ENCODE results near the gene INPP5A.
A peak's percentile ranks its signal among the peaks of the same experiment; 100 is the strongest.
"Not testable (repeated sequence)": the region's sequence is repeated elsewhere in the genome, so short reads cannot be mapped to it uniquely, and the experiment has no call there.

The INPP5A gene

DNA sequence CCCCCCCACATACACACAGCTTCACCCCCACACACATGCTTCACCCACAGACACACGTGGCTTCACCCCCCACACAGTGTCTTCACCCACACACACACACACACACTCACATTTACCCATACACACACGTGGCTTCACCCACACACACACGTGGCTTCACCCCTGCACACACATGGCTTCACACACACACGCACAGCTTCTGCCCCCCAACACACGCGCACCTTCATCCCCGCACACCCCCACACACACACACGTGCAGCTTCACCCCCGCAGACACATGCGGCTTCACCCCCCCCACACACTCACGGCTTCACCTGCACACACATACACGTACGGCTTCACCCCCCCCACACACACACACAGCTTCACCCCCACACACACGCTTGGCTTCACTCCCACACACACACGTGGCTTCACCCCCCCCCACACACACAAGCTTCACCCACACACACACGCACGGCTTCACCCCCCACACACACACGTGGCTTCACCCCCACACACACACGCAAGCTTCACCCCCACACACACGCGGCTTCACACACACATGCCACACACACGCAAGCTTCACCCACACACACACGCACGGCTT is 165.9 kb downstream of the INPP5A start:
- peak in 3 of 10 donors; percentile 24 to 70 (median 39) for DNase-seq
- intact Hi-C loops (cut with DNase I), result no loop called here

DNA sequence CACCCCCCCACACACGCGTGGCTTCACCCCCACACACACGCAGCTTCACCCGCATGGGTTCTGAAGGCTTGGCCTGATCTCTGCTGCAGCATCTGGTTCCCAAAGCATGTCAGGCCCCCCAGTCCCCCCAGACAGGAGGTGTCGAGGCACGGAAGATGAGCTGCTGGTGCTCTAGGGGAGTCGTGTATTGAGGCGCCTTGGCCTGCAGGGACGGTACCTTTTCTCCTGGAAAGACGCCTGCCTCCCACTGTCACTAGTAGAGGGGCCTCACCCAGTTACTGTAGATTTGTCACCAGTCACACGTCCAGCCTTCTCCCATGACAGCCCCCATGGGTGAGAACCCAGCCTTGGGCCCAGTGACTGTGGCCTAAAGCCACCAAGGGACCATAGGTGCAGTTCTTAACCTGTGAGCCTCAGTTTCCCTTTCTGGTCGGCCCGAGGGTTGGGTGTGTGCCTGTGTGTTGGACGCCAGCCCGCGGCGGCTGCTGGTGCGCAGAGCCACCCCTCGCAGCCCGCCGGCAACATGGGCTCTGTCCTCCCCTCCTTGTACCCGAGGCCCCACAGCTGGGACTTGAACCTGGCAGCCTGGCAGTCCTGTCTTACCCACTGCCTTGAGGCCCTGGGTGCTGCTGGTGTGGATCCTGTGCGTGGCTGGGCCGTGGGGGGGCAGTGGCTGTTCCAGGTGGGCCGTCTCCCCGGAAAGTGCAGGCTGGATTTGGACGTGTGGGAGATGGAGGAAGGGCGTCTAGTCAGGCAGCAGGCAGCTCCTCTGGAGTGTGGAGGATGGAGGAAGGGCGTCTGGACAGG is 166.6 kb downstream of the INPP5A start:
- DNase-seq, result peak in 3 of 10 donors; percentile 19 to 79 (median 71)

DNA sequence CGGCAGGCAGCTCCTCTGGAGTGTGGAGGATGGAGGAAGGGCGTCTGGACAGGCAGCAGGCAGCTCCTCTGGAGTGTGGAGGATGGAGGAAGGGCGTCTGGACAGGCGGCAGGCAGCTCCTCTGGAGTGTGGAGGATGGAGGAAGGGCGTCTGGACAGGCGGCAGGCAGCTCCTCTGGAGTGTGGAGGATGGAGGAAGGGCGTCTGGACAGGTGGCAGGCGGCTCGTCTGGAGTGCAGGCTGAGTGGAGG is 167.2 kb downstream of the INPP5A start:
- intact Hi-C loops (cut with DNase I), result not testable (repeated sequence)
- DNase-seq, result peak in 1 of 10 donors; percentile 59

More for the DNA sequence above, 166.6 kb downstream of the INPP5A start:
- intact Hi-C loops (cut with DNase I), result no loop called here

DNA sequence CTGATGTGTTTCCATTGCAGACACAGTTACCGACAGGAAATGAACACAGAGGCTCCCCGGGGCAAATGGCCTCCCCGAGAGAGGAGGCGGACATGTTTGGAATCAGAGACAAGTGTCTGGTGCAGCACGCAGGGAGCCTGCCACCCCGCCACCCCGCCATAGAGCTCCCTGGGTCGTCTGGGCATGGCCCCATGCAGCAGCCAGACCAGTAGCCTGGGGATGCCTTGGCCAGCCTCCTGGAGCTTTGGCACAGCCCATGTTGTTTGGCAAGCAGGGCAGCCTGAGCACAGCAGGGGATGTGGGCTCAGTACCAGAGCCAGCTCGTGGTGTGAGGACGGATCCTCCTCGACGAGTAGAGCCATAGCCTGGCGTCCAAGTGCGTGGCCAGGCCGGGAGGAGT is 167.6 kb downstream of the INPP5A start:
- intact Hi-C loops (cut with DNase I), result no loop called here
- peak in 5 of 10 donors; percentile 52 to 92 (median 64) for DNase-seq

GRCh38 chr10:132705943-132706342 is 168.4 kb downstream of the INPP5A start:
- DNase-seq, result no peak
- intact Hi-C loops (cut with DNase I), result no loop called here

DNA sequence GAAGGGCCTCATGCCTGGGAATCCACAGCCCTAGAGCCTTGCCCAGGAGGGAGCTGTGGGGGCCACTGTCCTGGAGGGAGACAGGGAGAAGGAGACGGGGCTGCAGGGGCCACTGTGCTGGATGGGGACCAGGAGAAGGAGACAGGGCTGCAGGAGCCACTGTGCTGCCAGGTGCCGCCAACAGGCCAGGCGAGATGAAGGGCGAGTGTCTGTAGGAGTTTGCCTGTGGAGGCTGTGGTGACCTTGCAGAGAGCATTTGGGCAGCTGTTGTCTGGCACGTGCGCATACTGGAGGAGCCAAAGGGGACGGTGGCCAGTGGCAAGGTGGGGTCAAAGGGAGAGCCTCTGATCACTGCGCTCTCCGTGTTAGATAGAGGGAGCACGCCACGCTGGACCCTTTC is 169.1 kb downstream of the INPP5A start:
- intact Hi-C loops (cut with DNase I), result no loop called here
- peak in 5 of 10 donors; percentile 2 to 72 (median 46) for DNase-seq

DNA sequence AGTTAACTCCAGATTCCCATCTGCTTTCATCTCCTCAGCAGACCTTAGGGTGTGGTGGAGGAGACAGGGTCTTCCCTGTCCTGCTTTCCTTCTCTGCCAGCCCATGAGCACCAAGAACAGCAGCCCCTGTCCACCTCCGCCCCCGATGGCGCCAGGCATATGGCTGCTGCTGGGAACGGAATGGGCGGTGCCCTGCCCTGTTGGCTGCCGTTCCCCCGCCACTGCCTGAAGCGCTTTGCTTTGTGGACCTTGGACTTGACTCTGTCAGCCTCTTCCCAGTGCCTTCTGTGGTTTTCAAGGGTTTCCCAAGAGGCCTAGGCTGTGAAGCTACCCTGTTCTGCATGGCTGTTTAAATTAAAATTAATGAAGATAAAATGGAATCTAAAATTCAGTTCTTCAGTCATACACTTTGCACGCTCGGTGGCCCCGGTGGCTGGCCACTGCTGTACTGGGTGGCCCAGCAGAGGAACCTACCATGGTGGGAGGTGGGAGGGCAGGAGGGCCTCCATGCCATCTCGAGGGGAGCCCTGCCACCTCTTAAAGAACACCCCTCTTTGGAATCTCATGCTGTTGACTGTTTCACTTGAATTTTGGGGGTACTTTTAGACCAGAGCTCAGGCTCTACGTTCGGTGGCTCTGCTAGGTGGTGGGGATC is 169.7 kb downstream of the INPP5A start:
- intact Hi-C loops (cut with DNase I), result no loop called here
- DNase-seq, result peak in 3 of 10 donors; percentile 21 to 70 (median 55)

- intact Hi-C loops (cut with DNase I), result no loop called here
- peak in 4 of 10 donors; percentile 25 to 80 (median 64) for DNase-seq
These were observed 170.2 kb downstream of the INPP5A start for GRCh38 chr10:132707776-132708171.

DNA sequence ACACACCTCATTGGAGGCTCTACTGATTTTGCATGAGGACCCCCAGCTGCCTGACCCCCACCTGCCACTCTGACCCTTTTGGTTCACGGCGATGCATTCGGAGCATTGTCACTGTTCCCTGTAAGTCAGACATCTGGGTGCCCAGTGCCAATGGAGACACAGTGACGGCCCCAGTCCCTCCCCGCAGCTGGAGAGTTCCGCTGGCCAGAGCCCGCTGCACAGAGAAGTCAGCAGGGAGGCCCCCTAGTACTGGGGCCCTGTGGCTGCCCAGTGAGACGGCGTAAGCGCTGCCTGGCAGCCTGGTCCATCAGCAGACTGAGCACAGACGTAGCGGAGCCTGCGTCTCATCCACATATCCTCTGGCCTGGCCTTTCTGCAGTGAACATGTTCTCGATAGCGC is 170.9 kb downstream of the INPP5A start:
- DNase-seq, result peak in 9 of 10 donors; percentile 30 to 97 (median 71)

GRCh38 chr10:132708936-132709335 is 171.3 kb downstream of the INPP5A start:
- DNase-seq, result peak in 3 of 10 donors; percentile 5 to 38 (median 35)
- intact Hi-C loops (cut with DNase I), result no loop called here

More for the DNA sequence above, 170.9 kb downstream of the INPP5A start:
- intact Hi-C loops (cut with DNase I), result no loop called here

DNA sequence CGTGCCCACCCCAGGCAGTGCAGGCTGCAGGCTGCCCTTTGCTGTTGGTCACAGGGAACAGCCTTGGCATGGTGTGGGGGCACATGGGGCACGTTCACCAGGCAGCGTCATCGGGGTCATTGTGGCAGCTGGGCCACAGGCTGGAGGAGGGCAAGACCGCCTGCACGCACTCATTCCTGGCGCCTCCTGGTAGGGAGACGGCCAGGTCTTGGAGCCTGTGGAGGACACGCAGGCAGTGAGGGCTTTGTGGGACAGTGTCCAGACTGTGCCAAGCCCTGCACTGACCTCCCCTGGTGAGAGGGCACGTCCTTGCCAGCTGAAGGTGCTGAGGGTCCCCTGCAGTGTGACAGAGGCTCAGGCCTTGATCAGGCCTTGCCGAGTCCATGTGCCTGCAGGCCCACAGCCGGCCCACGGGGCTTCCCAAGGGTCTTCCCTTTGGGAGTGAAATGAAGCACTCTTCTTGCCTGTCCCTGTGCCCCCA is 171.9 kb downstream of the INPP5A start:
- intact Hi-C loops (cut with DNase I), result no loop called here
- peak in 5 of 10 donors; percentile 8 to 81 (median 62) for DNase-seq

DNA sequence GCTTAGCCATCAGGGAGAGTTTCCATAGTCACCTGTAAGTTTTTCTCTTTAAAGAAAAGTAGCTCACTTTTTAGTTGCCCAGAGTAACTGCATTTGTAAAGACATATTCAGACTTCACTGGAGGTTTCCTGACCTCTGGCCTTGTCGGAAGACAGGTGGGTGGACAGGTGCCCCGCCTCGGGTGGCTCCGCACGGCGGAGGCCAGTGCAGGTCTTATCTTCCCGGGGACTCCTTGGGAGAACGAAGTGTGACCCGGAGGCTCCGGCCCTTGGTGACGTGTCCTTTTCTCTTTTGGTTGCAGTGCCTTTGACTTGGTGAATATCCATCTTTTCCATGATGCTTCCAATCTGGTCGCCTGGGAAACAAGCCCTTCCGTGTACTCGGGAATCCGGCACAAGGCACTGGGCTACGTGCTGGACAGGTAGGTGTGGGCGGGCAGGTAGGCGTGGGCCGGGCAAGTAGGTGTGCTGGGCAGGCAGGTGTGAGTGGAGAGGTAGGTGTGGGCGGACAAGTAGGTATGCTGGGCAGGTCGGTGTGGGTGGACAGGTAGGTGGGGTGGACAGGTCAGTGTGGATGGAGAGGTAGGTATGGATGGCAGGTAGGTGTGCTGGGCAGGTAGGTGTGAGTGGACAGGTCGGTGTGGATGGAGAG is 172.6 kb downstream of the INPP5A start:
- DNase-seq, result peak in 6 of 10 donors; percentile 2 to 82 (median 32)
- intact Hi-C loops (cut with DNase I), result no loop called here

GRCh38 chr10:132710746-132711612 is 173.4 kb downstream of the INPP5A start:
- intact Hi-C loops (cut with DNase I), result no loop called here
- DNase-seq, result peak in 5 of 10 donors; percentile 6 to 73 (median 25)

- intact Hi-C loops (cut with DNase I), result no loop called here
- peak in 5 of 10 donors; percentile 7 to 86 (median 73) for DNase-seq
These were observed 174.1 kb downstream of the INPP5A start for GRCh38 chr10:132711613-132712121.

GRCh38 chr10:132712291-132712690 is 174.7 kb downstream of the INPP5A start:
- intact Hi-C loops (cut with DNase I), result no loop called here
- peak in 3 of 10 donors; percentile 1 to 34 (median 29) for DNase-seq

DNA sequence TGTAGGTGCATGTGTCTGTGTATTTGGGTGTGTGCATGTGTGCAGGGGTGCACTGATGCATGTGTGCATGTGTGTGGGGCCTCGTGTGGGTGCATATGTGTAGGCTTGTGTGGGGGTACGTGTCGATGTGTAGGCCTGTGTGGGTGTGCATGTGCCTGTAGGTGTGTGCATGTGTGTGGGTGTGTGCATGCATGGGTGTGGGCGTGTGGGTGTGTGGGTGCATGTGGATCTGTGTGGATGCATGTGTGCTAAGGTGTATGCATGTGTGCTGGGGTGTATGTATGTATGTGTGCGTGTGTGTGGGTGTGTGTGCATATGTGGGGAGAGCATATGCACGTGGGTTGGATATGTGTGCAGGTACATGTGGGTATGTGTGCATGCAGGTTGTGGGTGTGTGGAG is 175.2 kb downstream of the INPP5A start:
- intact Hi-C loops (cut with DNase I), result no loop called here
- DNase-seq, result peak in 7 of 10 donors; percentile 1 to 57 (median 20)

- intact Hi-C loops (cut with DNase I), result loop anchor here (1.0 to 2.0 kb wide), 2 partner anchors 21 to 28 kb away; no protein-coding TSS in a partner anchor
- DNase-seq, result peak in 7 of 10 donors; percentile 14 to 91 (median 51)
These were observed 176.0 kb downstream of the INPP5A start for GRCh38 chr10:132713421-132714095.

DNA sequence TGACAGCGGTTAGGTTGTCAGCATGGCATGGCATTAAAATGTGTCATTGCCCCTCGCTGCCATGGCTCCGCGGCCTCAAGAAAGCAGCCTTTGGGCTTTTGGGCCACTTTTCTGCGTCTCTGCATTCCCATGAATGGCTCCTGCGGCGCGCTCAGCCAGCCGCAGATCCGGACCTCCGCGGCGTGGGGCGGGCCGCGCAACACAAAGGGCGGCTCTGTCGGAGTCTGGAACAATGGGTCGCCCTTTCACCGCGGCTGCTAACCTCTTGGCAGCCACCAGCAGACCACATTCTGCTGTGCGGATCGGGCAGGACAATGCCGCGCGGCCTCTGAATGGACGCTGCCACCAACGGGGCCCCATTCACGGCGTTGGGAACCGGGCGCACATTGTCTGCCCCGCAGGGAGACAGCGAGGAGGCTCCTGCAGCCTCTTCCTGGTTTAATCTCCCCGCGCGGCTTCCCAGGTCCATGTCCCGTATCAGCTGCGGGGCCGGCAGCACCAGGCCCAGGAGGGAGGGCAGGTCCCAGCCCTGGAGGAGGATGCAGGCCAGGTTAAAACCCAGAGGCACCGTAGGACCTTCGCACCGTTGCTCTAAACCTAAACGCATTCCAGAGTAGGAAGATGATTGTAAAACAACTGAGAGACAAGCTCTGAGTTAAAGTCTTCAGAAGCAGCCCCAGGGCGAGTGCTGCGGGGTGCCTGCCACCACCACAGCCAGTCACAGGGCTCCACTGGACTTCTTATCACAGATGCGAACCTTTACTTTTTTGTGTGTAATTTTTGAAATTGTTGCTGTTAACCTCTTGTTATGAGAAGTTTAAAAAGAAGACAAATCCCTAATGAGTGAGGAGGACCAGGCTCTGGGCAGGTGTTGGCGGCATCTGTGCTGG is 176.8 kb downstream of the INPP5A start:
- intact Hi-C loops (cut with DNase I), result loop anchor here (1.0 to 2.0 kb wide), 2 partner anchors 20 to 29 kb away; no protein-coding TSS in a partner anchor
- DNase-seq, result peak; percentile 81 to 98 (median 89)
